HG02623 (cell line): Measurements from ENCODE around the gene ANKRD1.

Experiments
- ATAC-seq: cut with Tn5 transposase; IDR thresholded peaks from one replicate; pipeline ENCODE4 v1.9.1; 2021; ENCODE audit warnings: moderate library complexity; ENCODE audit not compliant: unreplicated experiment

ANKRD1 gene

DNA sequence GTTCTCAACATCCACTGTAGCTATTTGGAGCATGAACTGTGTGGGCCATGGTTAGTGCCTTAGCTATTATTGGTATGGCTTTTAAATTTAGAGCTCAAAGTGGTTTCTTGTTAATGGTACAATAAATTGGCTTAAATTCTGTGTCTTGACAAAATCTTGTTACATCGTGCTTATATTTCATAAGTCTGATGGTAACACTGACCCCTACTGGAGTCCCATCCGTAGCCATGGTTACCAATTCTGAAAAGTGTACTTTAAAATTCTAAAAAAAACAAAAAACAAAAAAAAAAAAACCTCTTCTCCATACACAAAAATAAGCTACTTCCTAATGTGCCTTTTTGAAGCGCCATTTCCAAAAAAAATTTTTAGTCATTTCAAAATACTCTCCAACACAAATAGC lies 55.5 kb downstream of the ANKRD1 start:
- no peak for ATAC-seq

DNA sequence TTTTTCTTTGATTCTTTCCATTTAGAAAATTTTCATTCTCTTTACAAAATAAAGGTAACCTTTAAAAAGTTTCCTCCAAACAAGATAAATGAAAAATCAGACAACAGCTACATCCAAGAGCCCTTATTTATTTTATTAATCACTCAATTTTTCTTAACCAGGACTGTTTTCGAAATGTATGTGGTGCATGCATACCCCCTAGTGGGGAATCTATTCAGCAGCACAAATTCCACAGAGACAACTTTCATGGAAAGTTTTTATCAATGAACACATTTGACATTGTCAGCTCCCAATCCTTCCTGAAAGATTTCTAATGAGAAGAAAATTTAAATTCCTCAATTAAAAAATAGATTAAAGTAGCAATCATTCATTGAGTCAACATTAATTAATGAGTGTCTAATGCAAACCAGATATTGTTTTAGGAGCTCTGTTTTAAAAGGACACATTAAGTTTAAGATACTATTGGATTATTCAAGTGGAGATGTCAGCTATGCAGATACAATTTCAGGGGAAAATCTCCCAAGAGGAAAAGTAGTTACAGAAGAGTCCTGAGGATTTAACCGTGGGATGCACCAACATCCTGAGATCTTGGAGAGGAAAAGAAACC lies 57.9 kb downstream of the ANKRD1 start:
- no peak for ATAC-seq
